B cell (primary cell): ENCODE measurements around the gene PTGFRN.

Experiments
- CTCF ChIP-seq: fragments of 200-600 bp; IDR thresholded peaks from one replicate; pipeline ENCODE4 v1.8.0; 2022; ENCODE audit warnings: antibody characterized with exemption, mild to moderate bottlenecking
- EZH2 ChIP-seq: IDR thresholded peaks from 2 replicates; pipeline ENCODE4 v1.6.1; 2012; ENCODE audit warnings: borderline replicate concordance, low read depth, mild to moderate bottlenecking, moderate library complexity, low read length; ENCODE audit not compliant: insufficient read depth, poor library complexity, severe bottlenecking

GRCh38 chr1:116908820-116909511 lies 750 bp upstream of the PTGFRN start:
- TF ChIP-seq CTCF (no peak), EZH2 (no peak)
